HG03571 (cell line): ENCODE measurements around the gene SPAG8.
A peak's percentile ranks its signal among the peaks of the same experiment; 100 is the strongest.

Experiments
- ATAC-seq: cut with Tn5 transposase; IDR thresholded peaks from one replicate; pipeline ENCODE4 v1.9.1; 2021; ENCODE audit not compliant: unreplicated experiment

The SPAG8 gene

GRCh38 chr9:35839926-35840325 is 27.9 kb upstream of the SPAG8 start:
- no peak for ATAC-seq

GRCh38 chr9:35836595-35836994 is 24.5 kb upstream of the SPAG8 start:
- no peak for ATAC-seq

GRCh38 chr9:35835766-35836165 is 23.7 kb upstream of the SPAG8 start:
- no peak for ATAC-seq

- no peak for ATAC-seq
Measured at GRCh38 chr9:35835216-35835632, 23.2 kb upstream of the SPAG8 start.

GRCh38 chr9:35834260-35835215 is 22.5 kb upstream of the SPAG8 start:
- no peak for ATAC-seq

GRCh38 chr9:35832814-35833213 is 20.8 kb upstream of the SPAG8 start:
- ATAC-seq, result no peak

- no peak for ATAC-seq
Measured at GRCh38 chr9:35831040-35831439, 19.0 kb upstream of the SPAG8 start.

- no peak for ATAC-seq
Measured at GRCh38 chr9:35829764-35830096, 17.7 kb upstream of the SPAG8 start.

GRCh38 chr9:35829084-35829763 is 17.2 kb upstream of the SPAG8 start, which contains the start of gene TMEM8B:
TMEM8B (plus strand) TSS chr9:35829228; CDS start chr9:35829448, 220 bp downstream.
- ATAC-seq, result peak; percentile 63

- no peak for ATAC-seq
Measured at GRCh38 chr9:35828716-35829083, 16.6 kb upstream of the SPAG8 start, which contains the start of gene FAM221B. FAM221B (minus strand) TSS chr9:35828732; CDS start chr9:35826161, 2,571 bp downstream.

- ATAC-seq, result no peak
Measured at GRCh38 chr9:35827486-35827885, 15.4 kb upstream of the SPAG8 start.

GRCh38 chr9:35826071-35826701 is 14.1 kb upstream of the SPAG8 start:
- peak; percentile 48 for ATAC-seq

- ATAC-seq, result no peak
Measured at GRCh38 chr9:35822926-35823325, 10.9 kb upstream of the SPAG8 start.

- ATAC-seq, result no peak
Measured at GRCh38 chr9:35820076-35820475, 8.0 kb upstream of the SPAG8 start.

GRCh38 chr9:35818341-35818740 is 6.3 kb upstream of the SPAG8 start:
- no peak for ATAC-seq

- ATAC-seq, result no peak
Measured at GRCh38 chr9:35816708-35817107, 4.6 kb upstream of the SPAG8 start.

- peak; percentile 70 for ATAC-seq
Measured at GRCh38 chr9:35814841-35815543, 2.9 kb upstream of the SPAG8 start, which contains the start of gene HINT2. HINT2 (minus strand) TSS chr9:35815042; CDS start chr9:35814979, 63 bp downstream.

GRCh38 chr9:35814106-35814840 is 2.2 kb upstream of the SPAG8 start:
- ATAC-seq, result peak; percentile 12

GRCh38 chr9:35813434-35814105 is 1.5 kb upstream of the SPAG8 start:
- ATAC-seq, result no peak
